ENCODE measurements around the gene PPCDC.

- TF ChIP-seq, protein P1, sequence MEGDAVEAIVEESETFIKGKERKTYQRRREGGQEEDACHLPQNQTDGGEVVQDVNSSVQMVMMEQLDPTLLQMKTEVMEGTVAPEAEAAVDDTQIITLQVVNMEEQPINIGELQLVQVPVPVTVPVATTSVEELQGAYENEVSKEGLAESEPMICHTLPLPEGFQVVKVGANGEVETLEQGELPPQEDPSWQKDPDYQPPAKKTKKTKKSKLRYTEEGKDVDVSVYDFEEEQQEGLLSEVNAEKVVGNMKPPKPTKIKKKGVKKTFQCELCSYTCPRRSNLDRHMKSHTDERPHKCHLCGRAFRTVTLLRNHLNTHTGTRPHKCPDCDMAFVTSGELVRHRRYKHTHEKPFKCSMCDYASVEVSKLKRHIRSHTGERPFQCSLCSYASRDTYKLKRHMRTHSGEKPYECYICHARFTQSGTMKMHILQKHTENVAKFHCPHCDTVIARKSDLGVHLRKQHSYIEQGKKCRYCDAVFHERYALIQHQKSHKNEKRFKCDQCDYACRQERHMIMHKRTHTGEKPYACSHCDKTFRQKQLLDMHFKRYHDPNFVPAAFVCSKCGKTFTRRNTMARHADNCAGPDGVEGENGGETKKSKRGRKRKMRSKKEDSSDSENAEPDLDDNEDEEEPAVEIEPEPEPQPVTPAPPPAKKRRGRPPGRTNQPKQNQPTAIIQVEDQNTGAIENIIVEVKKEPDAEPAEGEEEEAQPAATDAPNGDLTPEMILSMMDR (IDR thresholded peaks at IDR 0.05; ENCODE audit: borderline replicate concordance, extremely low read depth, low read length, poor library complexity, severe bottlenecking), result no peak
- no peak for TF ChIP-seq EZH2 (IDR thresholded peaks at IDR 0.05; ENCODE audit: borderline replicate concordance, low read depth, low read length, severe bottlenecking)
Measured at GRCh38 chr15:74997141-74997540, 26.2 kb upstream of the PPCDC start.
